Measurements from ENCODE around the gene WDR27.

The WDR27 gene

GRCh38 chr6:169623343-169623742 lies 78.5 kb downstream of the WDR27 start (continued):
- no peak for TF ChIP-seq ZBTB7A (tag by site-specific recombination; IDR thresholded peaks at IDR 0.05; ENCODE audit: low read depth)
- TF ChIP-seq ZNF558 (tag by site-specific recombination; IDR thresholded peaks at IDR 0.05): no peak
- TF ChIP-seq, protein P1, sequence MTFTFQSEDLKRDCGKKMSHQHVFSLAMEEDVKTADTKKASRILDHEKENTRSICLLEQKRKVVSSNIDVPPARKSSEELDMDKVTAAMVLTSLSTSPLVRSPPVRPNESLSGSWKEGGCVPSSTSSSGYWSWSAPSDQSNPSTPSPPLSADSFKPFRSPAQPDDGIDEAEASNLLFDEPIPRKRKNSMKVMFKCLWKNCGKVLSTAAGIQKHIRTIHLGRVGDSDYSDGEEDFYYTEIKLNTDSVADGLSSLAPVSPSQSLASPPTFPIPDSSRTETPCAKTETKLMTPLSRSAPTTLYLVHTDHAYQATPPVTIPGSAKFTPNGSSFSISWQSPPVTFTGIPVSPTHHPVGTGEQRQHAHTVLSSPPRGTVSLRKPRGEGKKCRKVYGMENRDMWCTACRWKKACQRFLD (tag by site-specific recombination; IDR thresholded peaks at IDR 0.05): no peak
- TF ChIP-seq ZNF449 (tag by site-specific recombination; IDR thresholded peaks at IDR 0.05): no peak
- no peak for TF ChIP-seq RBAK (tag by site-specific recombination; IDR thresholded peaks at IDR 0.05)

- no peak for TF ChIP-seq ZNF175 (tag by site-specific recombination; IDR thresholded peaks at IDR 0.05)
- no peak for TF ChIP-seq ELK4 (IDR thresholded peaks at IDR 0.05; ENCODE audit: borderline replicate concordance, low read depth, low read length)
- TF ChIP-seq ZNF114 (tag by site-specific recombination; IDR thresholded peaks at IDR 0.05): no peak
- no peak for TF ChIP-seq ZSCAN16 (tag by site-specific recombination; IDR thresholded peaks at IDR 0.05)
- TF ChIP-seq, protein P2, sequence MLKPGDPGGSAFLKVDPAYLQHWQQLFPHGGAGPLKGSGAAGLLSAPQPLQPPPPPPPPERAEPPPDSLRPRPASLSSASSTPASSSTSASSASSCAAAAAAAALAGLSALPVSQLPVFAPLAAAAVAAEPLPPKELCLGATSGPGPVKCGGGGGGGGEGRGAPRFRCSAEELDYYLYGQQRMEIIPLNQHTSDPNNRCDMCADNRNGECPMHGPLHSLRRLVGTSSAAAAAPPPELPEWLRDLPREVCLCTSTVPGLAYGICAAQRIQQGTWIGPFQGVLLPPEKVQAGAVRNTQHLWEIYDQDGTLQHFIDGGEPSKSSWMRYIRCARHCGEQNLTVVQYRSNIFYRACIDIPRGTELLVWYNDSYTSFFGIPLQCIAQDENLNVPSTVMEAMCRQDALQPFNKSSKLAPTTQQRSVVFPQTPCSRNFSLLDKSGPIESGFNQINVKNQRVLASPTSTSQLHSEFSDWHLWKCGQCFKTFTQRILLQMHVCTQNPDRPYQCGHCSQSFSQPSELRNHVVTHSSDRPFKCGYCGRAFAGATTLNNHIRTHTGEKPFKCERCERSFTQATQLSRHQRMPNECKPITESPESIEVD (tag by site-specific recombination; IDR thresholded peaks at IDR 0.05): no peak
- TF ChIP-seq ZNF629 (tag by site-specific recombination; IDR thresholded peaks at IDR 0.05): no peak
- no peak for TF ChIP-seq ZFP3 (tag by site-specific recombination; IDR thresholded peaks at IDR 0.05; ENCODE audit: low read depth)
- no peak for TF ChIP-seq ZNF354C (tag by site-specific recombination; IDR thresholded peaks at IDR 0.05; ENCODE audit: borderline replicate concordance, low read depth)
- no peak for TF ChIP-seq ZBTB20 (tag by site-specific recombination; IDR thresholded peaks at IDR 0.05)
- TF ChIP-seq ZSCAN23 (tag by site-specific recombination; IDR thresholded peaks at IDR 0.05): no peak
- no peak for TF ChIP-seq ZNF549 (tag by site-specific recombination; IDR thresholded peaks at IDR 0.05)
- TF ChIP-seq ZNF596 (tag by site-specific recombination; IDR thresholded peaks at IDR 0.05): no peak
- TF ChIP-seq SETDB1 (IDR thresholded peaks at IDR 0.05; ENCODE audit: insufficient read length, low read length): no peak
- TF ChIP-seq SP3 (tag by site-specific recombination; IDR thresholded peaks at IDR 0.05): no peak
- no peak for TF ChIP-seq HOXC10 (CRISPR knock-in tag; IDR thresholded peaks at IDR 0.05)
- H3K4me1 ChIP-seq (ENCODE audit: control insufficient read depth, insufficient read depth, low read length): no peaks in the 10 kb centered on the region
- CTCF ChIA-PET: no interaction called here
These were observed 79.2 kb downstream of the WDR27 start for GRCh38 chr6:169622618-169623017.

GRCh38 chr6:169621311-169621710 lies 80.5 kb downstream of the WDR27 start:
- Histone ChIP-seq H3K9me3 (ENCODE audit: control insufficient read depth, insufficient read depth, low read depth, low read length) (no peaks in the 10 kb centered on the region), H3K4me1 (ENCODE audit: control insufficient read depth, insufficient read depth, low read length) (no peaks in the 10 kb centered on the region), H3K36me3 (ENCODE audit: control insufficient read depth in 2 of 2, insufficient read depth in 1 of 2, low read length in 2 of 2) (peaks cover 0 to 30% of the 10 kb centered on the region in 2 experiments; a peak in 1 of 3 replicates), H3K27ac (ENCODE audit: extremely low read depth, low read depth, low read length) (no peak overlapping the region), H3K4me3 (ENCODE audit: low read depth, low read length) (no peak overlapping the region)
- ChIA-PET CTCF (no interaction called here), POLR2A (no interaction called here)
- no peak for TF ChIP-seq ZNF24 (tag by site-specific recombination; IDR thresholded peaks at IDR 0.05)
- TF ChIP-seq, protein P3, sequence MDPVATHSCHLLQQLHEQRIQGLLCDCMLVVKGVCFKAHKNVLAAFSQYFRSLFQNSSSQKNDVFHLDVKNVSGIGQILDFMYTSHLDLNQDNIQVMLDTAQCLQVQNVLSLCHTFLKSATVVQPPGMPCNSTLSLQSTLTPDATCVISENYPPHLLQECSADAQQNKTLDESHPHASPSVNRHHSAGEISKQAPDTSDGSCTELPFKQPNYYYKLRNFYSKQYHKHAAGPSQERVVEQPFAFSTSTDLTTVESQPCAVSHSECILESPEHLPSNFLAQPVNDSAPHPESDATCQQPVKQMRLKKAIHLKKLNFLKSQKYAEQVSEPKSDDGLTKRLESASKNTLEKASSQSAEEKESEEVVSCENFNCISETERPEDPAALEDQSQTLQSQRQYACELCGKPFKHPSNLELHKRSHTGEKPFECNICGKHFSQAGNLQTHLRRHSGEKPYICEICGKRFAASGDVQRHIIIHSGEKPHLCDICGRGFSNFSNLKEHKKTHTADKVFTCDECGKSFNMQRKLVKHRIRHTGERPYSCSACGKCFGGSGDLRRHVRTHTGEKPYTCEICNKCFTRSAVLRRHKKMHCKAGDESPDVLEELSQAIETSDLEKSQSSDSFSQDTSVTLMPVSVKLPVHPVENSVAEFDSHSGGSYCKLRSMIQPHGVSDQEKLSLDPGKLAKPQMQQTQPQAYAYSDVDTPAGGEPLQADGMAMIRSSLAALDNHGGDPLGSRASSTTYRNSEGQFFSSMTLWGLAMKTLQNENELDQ (tag by site-specific recombination; IDR thresholded peaks at IDR 0.05; ENCODE audit: low read depth): no peak
- TF ChIP-seq, protein P4, sequence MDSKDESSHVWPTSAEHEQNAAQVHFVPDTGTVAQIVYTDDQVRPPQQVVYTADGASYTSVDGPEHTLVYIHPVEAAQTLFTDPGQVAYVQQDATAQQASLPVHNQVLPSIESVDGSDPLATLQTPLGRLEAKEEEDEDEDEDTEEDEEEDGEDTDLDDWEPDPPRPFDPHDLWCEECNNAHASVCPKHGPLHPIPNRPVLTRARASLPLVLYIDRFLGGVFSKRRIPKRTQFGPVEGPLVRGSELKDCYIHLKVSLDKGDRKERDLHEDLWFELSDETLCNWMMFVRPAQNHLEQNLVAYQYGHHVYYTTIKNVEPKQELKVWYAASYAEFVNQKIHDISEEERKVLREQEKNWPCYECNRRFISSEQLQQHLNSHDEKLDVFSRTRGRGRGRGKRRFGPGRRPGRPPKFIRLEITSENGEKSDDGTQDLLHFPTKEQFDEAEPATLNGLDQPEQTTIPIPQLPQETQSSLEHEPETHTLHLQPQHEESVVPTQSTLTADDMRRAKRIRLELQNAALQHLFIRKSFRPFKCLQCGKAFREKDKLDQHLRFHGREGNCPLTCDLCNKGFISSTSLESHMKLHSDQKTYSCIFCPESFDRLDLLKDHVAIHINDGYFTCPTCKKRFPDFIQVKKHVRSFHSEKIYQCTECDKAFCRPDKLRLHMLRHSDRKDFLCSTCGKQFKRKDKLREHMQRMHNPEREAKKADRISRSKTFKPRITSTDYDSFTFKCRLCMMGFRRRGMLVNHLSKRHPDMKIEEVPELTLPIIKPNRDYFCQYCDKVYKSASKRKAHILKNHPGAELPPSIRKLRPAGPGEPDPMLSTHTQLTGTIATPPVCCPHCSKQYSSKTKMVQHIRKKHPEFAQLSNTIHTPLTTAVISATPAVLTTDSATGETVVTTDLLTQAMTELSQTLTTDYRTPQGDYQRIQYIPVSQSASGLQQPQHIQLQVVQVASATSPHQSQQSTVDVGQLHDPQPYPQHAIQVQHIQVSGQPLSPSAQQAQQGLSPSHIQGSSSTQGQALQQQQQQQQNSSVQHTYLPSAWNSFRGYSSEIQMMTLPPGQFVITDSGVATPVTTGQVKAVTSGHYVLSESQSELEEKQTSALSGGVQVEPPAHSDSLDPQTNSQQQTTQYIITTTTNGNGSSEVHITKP (tag by site-specific recombination; IDR thresholded peaks at IDR 0.05): no peak

More at GRCh38 chr6:169622618-169623017, 79.2 kb downstream of the WDR27 start:
- Histone ChIP-seq H3K4me3 (ENCODE audit: low read depth, low read length) (no peak overlapping the region), H3K27ac (ENCODE audit: extremely low read depth, low read depth, low read length) (no peak overlapping the region), H3K9me3 (ENCODE audit: control insufficient read depth, insufficient read depth, low read depth, low read length) (no peaks in the 10 kb centered on the region), H3K36me3 (ENCODE audit: control insufficient read depth in 2 of 2, insufficient read depth in 1 of 2, low read length in 2 of 2) (peaks cover 0 to 39% of the 10 kb centered on the region in 2 experiments; a peak in 1 of 3 replicates)
- POLR2A ChIA-PET: interaction anchor here (0.6 kb wide), 1 partner anchor 79 kb away, joined by 3 read pairs; no protein-coding TSS in a partner anchor

All from HEK293 (cell line).